IMR-90 (cell line): ENCODE results near the gene GPX5. TPM values are rescaled to one million over a fixed set of nuclear protein-coding genes. Genes with fewer than 3 reads are reported as not detected.

Source experiments
- ATAC-seq: fragments of 200-7000 bp; cut with Tn5 transposase; 2 replicates; pipeline ENCODE4 v1.9.1; 2020; ENCODE audit warnings: low read depth, mild to moderate bottlenecking, moderate library complexity
- BruUV-seq: library from RNA; stranded (reverse); fragments of 400-500 nt; replicated peaks from 2 replicates; lab custom pipeline; 2021; lab: Mats Ljungman, UMichigan
- CTCF ChIA-PET: fragments of 300-600 bp; formaldehyde crosslinking; extraction: SDS; loops from one replicate; lab custom pipeline; 2021; ENCODE audit warnings: antibody characterized with exemption; lab: Yijun Ruan, JAX
- POLR2A ChIA-PET: fragments of 300-600 bp; sonication (Branson Sonifier 250); formaldehyde crosslinking; loops from one replicate; lab custom pipeline; 2022; ENCODE audit warnings: antibody characterized with exemption; ENCODE audit not compliant: unreplicated experiment; lab: Charles Lee
- DNase-seq: peaks from one replicate; pipeline ENCODE4 v3.0.0; 2013
- H2AFZ ChIP-seq: replicated peaks from 2 replicates; pipeline ENCODE3; 2013; ENCODE audit warnings: low read length, mild to moderate bottlenecking; ENCODE audit not compliant: poor library complexity
- H2AK5ac ChIP-seq: 2 replicates; pipeline ENCODE4 v1.6.1; 2013; ENCODE audit warnings: low read depth, low read length, inconsistent platforms
- H2AK9ac ChIP-seq: replicated peaks from 2 replicates; pipeline ENCODE3; 2013; ENCODE audit warnings: mild to moderate bottlenecking, low read depth, low read length, moderate library complexity; ENCODE audit not compliant: poor library complexity
- H2BK120ac ChIP-seq: 2 replicates; pipeline ENCODE4 v1.6.1; 2013; ENCODE audit warnings: low read depth, low read length, inconsistent platforms
- H2BK15ac ChIP-seq: 3 replicates; pipeline ENCODE4 v1.6.1; 2013; ENCODE audit warnings: low read depth, low read length, inconsistent platforms
- H2BK20ac ChIP-seq: 2 replicates; pipeline ENCODE4 v1.6.1; 2013; ENCODE audit warnings: low read depth, mild to moderate bottlenecking, inconsistent platforms, low read length, moderate library complexity
- H2BK5ac ChIP-seq: 2 replicates; pipeline ENCODE4 v1.6.1; 2013; ENCODE audit warnings: mild to moderate bottlenecking, low read depth, low read length, inconsistent platforms; ENCODE audit not compliant: poor library complexity, severe bottlenecking
- H3K14ac ChIP-seq: replicated peaks from 2 replicates; pipeline ENCODE4 v1.6.1; 2013; ENCODE audit warnings: low read depth, low read length, inconsistent platforms
- H3K18ac ChIP-seq: 2 replicates; pipeline ENCODE4 v1.6.1; 2013; ENCODE audit warnings: low read depth, low read length, control low read depth
- H3K23ac ChIP-seq: 2 replicates; pipeline ENCODE4 v1.6.1; 2013; ENCODE audit warnings: low read depth, low read length, inconsistent platforms
- H3K27ac ChIP-seq: 2 replicates; pipeline ENCODE4 v1.5.1; 2013; ENCODE audit warnings: mild to moderate bottlenecking, control low read depth, low read length; ENCODE audit not compliant: insufficient read depth
- H3K27me3 ChIP-seq: 2 replicates; pipeline ENCODE4 v1.6.1; 2013; ENCODE audit warnings: low read length; ENCODE audit not compliant: control insufficient read depth, insufficient read depth
- H3K36me3 ChIP-seq: 2 replicates; pipeline ENCODE4 v1.6.1; 2013; ENCODE audit warnings: low read length, mixed read lengths; ENCODE audit not compliant: control insufficient read depth, insufficient read depth
- H3K4ac ChIP-seq: 2 replicates; pipeline ENCODE4 v1.6.1; 2013; ENCODE audit warnings: low read depth, low read length, inconsistent platforms
- H3K4me1 ChIP-seq: 2 replicates; pipeline ENCODE4 v1.6.1; 2013; ENCODE audit warnings: low read length, mixed read lengths; ENCODE audit not compliant: control insufficient read depth, insufficient read depth
- H3K4me2 ChIP-seq: 2 replicates; pipeline ENCODE4 v1.6.1; 2013; ENCODE audit warnings: low read depth, mild to moderate bottlenecking, control low read depth, low read length, moderate library complexity
- H3K4me3 ChIP-seq: 2 replicates; pipeline ENCODE4 v1.5.1; 2013; ENCODE audit warnings: low read depth, mild to moderate bottlenecking, control low read depth, low read length, moderate library complexity; ENCODE audit not compliant: insufficient read depth
- H3K56ac ChIP-seq: 2 replicates; pipeline ENCODE4 v1.6.1; 2013; ENCODE audit warnings: low read length, inconsistent platforms; ENCODE audit not compliant: insufficient read depth; ENCODE audit errors: extremely low read depth
- H3K79me1 ChIP-seq, 2 experiments: 2 replicates each; pipeline ENCODE4 v1.6.1; 2013; ENCODE audit warnings: low read length in 2 of 2, inconsistent platforms in 1 of 2, low read depth in 1 of 2
- H3K9ac ChIP-seq: 2 replicates; pipeline ENCODE4 v1.6.1; 2013; ENCODE audit warnings: low read depth, low read length, control low read depth
- H3K9me1 ChIP-seq: 2 replicates; pipeline ENCODE4 v1.6.1; 2013; ENCODE audit warnings: low read length, inconsistent platforms; ENCODE audit not compliant: insufficient read depth
- H3K9me3 ChIP-seq: 2 replicates; pipeline ENCODE4 v1.6.1; 2013; ENCODE audit warnings: low read length; ENCODE audit not compliant: control insufficient read depth, insufficient read depth
- H4K20me1 ChIP-seq: 2 replicates; pipeline ENCODE4 v1.6.1; 2013; ENCODE audit warnings: low read length, inconsistent platforms; ENCODE audit not compliant: insufficient read depth
- H4K5ac ChIP-seq: 2 replicates; pipeline ENCODE4 v1.6.1; 2013; ENCODE audit warnings: mild to moderate bottlenecking, low read depth, low read length, control low read depth
- H4K8ac ChIP-seq, 2 experiments: 2 replicates each; pipeline ENCODE4 v1.6.1; 2013; ENCODE audit warnings: low read depth in 2 of 2, low read length in 2 of 2, control low read depth in 1 of 2, inconsistent platforms in 1 of 2
- H4K91ac ChIP-seq: 2 replicates; pipeline ENCODE4 v1.6.1; 2013; ENCODE audit warnings: low read depth, low read length, inconsistent platforms; ENCODE audit not compliant: insufficient read depth
- BHLHE40 ChIP-seq: fragments of 150-350 bp; IDR thresholded peaks from 2 replicates; pipeline ENCODE4 v1.6.1; 2016; ENCODE audit warnings: mild to moderate bottlenecking, low read depth, low read length
- CEBPB ChIP-seq: IDR thresholded peaks from 2 replicates; pipeline ENCODE4 v1.6.1; 2012; ENCODE audit warnings: low read depth, low read length, improper control_type of control experiment
- CHD1 ChIP-seq: IDR thresholded peaks from 2 replicates; pipeline ENCODE4 v1.6.1; 2012; ENCODE audit warnings: low read depth, low read length, improper control_type of control experiment
- FOS ChIP-seq: fragments of 150-350 bp; IDR thresholded peaks from 2 replicates; pipeline ENCODE4 v1.6.1; 2016; ENCODE audit warnings: low read depth, low read length
- MAFK ChIP-seq: IDR thresholded peaks from 2 replicates; pipeline ENCODE4 v1.6.1; 2012; ENCODE audit warnings: low read depth, low read length, improper control_type of control experiment
- MXI1 ChIP-seq: IDR thresholded peaks from 2 replicates; pipeline ENCODE4 v1.6.1; 2012; ENCODE audit warnings: low read depth, mild to moderate bottlenecking, low read length, moderate library complexity, borderline replicate concordance
- NFE2L2 ChIP-seq: fragments of 150-350 bp; IDR thresholded peaks from 2 replicates; pipeline ENCODE4 v1.6.1; 2016; ENCODE audit warnings: low read depth, mild to moderate bottlenecking, low read length
- RCOR1 ChIP-seq: IDR thresholded peaks from 2 replicates; pipeline ENCODE4 v1.6.1; 2012; ENCODE audit warnings: mild to moderate bottlenecking, low read length, improper control_type of control experiment; ENCODE audit not compliant: insufficient replicate concordance
- RFX5 ChIP-seq: IDR thresholded peaks from 2 replicates; pipeline ENCODE4 v1.8.0; 2012; ENCODE audit warnings: low read depth, mild to moderate bottlenecking, low read length, moderate library complexity
- SMC3 ChIP-seq: fragments of 150-350 bp; IDR thresholded peaks from 2 replicates; pipeline ENCODE4 v1.6.1; 2016; ENCODE audit warnings: low read depth, mild to moderate bottlenecking, antibody characterized with exemption, low read length, moderate library complexity
- USF2 ChIP-seq: fragments of 150-350 bp; IDR thresholded peaks from 2 replicates; pipeline ENCODE4 v1.6.1; 2017; ENCODE audit warnings: mild to moderate bottlenecking, antibody characterized with exemption, low read length, low read depth
- dilution Hi-C: fragments of 300-500 bp; cut with HindIII; formaldehyde crosslinking; loops from one replicate; pipeline ENCODE4 v1.14.3; 2018; ENCODE audit warnings: low sequenced_read_pairs; ENCODE audit not compliant: unreplicated experiment
- in situ Hi-C: fragments of 300-500 bp; cut with MboI; formaldehyde crosslinking; loops from 3 replicates; pipeline ENCODE4 v1.14.3; 2019; ENCODE audit warnings: low sequenced_read_pairs, inconsistent platforms, mixed read lengths
- intact Hi-C: fragments of 100-400 bp; cut with micrococcal nuclease; formaldehyde crosslinking; loops from 2 replicates; pipeline ENCODE4 v1.10.0; 2022
- polyA plus RNA-seq, 3 experiments: library from polyadenylated mRNA; depleted of rRNA; stranded (reverse); fragments of >200 nt; gene quantifications; 2 replicates each; pipeline ENCODE4 v1.2.3, GENCODE V29; 2012; ENCODE audit warnings: low replicate concordance in 1 of 3
- total RNA-seq: library from RNA; depleted of rRNA; stranded (reverse); fragments of >200 nt; gene quantifications from 2 replicates; pipeline ENCODE4 v1.2.3, GENCODE V29; 2012
- TF ChIP-seq, protein P1 (sequence below): fragments of 150-350 bp; IDR thresholded peaks from 2 replicates; pipeline ENCODE4 v1.6.1; 2016; ENCODE audit warnings: low read depth, mild to moderate bottlenecking, low read length, moderate library complexity, borderline replicate concordance

Gene GPX5
- total and polyA plus RNA-seq, 2 of the 4 experiments (the other 2 are of a cell fraction) = not detected

DNA sequence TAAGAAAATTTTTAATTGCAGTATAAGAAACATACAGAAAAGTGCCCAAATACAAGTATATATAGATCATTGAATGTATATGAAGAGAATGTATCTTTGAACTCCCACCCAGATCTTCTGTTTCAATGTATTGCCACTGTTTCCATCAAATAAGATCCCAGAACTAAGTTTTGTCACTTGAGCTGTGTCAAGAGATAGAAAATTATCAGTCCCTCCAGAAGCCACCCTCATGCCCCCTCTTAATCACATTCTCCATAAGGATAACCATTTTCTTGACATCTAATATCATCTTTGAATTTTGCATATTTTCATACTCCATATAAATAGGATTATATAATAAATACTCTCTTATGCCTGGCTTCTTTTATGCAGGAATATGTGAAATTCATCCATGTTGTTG lies 20.3 kb downstream of the GPX5 start:
- Histone ChIP-seq H2BK120ac (no peak overlapping the region), H3K9me3 (no peaks in the 10 kb centered on the region), H4K91ac (no peak overlapping the region), H3K27ac (no peak overlapping the region), H2BK5ac (no peak overlapping the region), H4K5ac (no peak overlapping the region), H2AK9ac (no peak overlapping the region), H3K4me3 (no peak overlapping the region), H3K9me1 (no peaks in the 10 kb centered on the region), H3K18ac (no peak overlapping the region), H3K56ac (no peak overlapping the region), H3K27me3 (no peaks in the 10 kb centered on the region), H3K9ac (no peak overlapping the region), H3K14ac (no peak overlapping the region), H3K23ac (no peak overlapping the region), H4K8ac (no peak overlapping the region), H4K20me1 (no peaks in the 10 kb centered on the region), H2AK5ac (no peak overlapping the region), H3K79me1 (no peaks in the 10 kb centered on the region), H2BK20ac (no peak overlapping the region), H3K4me2 (no peak overlapping the region), H2AFZ (no peak overlapping the region), H3K36me3 (no peaks in the 10 kb centered on the region), H3K4ac (no peak overlapping the region), H3K4me1 (no peaks in the 10 kb centered on the region), H2BK15ac (no peak overlapping the region)
- intact Hi-C loops = no loop called here
- no TSS peak for BruUV-seq
- in situ Hi-C loops = no loop called here
- ATAC-seq (no peak), DNase-seq (no peak)
- ChIA-PET CTCF (no interaction called here), POLR2A (no interaction called here)
- dilution Hi-C loops = no loop called here
- TF ChIP-seq MXI1 (no peak), CEBPB (no peak), FOS (no peak), NFE2L2 (no peak), USF2 (no peak), MAFK (no peak), RCOR1 (no peak), RFX5 (no peak), BHLHE40 (no peak), SMC3 (no peak), CHD1 (no peak)
- TF ChIP-seq, protein P1, sequence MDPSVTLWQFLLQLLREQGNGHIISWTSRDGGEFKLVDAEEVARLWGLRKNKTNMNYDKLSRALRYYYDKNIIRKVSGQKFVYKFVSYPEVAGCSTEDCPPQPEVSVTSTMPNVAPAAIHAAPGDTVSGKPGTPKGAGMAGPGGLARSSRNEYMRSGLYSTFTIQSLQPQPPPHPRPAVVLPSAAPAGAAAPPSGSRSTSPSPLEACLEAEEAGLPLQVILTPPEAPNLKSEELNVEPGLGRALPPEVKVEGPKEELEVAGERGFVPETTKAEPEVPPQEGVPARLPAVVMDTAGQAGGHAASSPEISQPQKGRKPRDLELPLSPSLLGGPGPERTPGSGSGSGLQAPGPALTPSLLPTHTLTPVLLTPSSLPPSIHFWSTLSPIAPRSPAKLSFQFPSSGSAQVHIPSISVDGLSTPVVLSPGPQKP = no peak
